Inferior parietal cortex (tissue), 1 donor: ENCODE results near the gene C13orf42.

Experiments
- DNase-seq: peaks from one replicate; pipeline ENCODE4 v3.0.0-alpha.2; 2016; ENCODE audit errors: extremely low spot score

C13orf42 gene

DNA sequence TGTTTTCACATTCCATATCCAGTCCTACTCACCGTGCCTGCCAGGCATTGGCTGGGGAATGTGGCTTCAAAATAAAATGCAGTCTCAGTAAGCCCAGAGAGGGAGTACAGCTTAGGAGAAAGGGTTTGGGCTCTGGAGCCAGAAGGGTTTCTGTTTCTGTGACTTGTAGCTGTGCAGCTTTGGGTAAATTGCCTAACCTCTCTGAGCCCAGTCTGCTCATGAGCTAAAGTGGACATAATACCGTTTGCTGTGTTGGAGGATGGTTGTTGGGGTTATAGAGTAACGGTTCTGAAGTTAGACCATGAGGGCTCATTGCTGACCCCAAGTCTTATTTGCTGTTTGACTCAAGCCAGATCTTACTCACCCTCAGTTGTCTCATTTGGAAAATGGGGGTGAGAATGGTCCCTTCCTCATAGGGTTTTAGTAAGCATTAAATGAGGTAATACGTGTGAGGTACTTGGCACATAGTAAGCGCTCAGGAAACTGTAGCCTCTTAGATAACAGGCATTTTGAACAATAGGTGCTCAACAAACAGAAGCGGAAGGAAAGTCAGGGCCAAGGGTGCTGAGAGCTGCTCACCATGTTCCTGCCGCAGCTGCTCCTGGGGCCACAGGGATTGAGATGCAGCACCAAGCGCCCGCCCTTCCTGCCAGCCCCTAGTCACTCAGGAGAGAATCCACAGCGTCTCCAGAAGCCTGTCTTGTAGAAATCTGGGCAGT lies 45.5 kb downstream of the C13orf42 start:
- DNase-seq = no peak

- no peak for DNase-seq
Measured at GRCh38 chr13:51064753-51065152, 46.3 kb downstream of the C13orf42 start.

DNA sequence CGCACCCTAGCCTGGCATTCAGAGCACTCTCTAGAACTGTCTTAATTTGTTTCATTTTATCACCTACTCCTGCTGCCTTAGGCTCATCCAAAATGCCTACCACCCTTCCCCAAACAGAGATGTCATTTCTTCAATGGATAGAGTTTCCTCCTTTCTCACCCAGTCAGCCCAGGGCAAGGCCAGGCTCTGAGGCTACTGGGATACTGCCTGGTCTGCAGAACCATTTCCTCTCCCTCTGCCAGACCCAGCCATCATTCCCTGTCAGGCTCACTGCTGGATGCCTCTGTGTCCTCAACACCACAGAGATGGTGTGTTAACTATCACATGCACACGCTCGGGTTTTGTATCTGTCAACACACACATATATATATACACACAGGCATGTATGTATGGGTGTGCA lies 47.2 kb downstream of the C13orf42 start:
- DNase-seq = no peak

- DNase-seq = no peak
Measured at GRCh38 chr13:51058461-51059167, 52.5 kb downstream of the C13orf42 start.

DNA sequence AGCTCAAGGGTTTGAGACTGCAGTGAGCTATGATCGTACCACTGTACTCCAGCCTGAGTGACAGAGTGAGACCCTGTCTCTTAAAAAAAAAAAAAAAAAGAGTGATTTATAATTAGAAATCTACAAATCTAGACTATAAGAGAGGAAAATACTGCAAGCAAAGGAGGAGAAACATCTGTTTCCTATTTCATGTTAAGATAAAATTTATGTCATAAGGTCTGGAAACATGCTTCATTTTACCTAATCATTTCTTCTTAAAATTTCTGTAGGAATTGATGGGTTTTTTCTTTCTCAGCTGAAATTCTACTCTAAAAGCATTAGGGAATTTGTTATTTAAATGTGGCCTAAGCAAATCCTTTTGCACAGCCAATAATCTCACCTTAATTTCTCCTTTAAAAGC lies 53.2 kb downstream of the C13orf42 start:
- DNase-seq = no peak

GRCh38 chr13:51057001-51057400 lies 54.1 kb downstream of the C13orf42 start:
- DNase-seq = no peak

DNA sequence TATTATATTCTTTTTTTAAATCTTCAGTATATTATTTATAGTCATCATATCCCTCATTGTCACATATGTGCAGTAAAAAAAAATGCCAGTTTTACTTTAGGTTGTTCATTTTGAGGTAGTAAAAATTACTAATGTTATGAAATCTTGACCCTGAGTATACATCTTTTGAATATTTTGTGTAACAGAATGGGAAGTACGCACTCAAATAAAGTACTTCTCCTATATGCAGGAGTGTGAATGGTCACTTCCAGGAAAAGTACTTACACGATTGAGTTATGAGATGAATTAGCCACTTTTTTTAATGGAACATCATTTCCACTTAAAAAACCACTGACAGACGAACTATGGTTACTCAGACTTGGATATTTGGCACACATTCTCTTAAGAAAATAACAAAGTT lies 58.5 kb downstream of the C13orf42 start:
- DNase-seq = no peak

DNA sequence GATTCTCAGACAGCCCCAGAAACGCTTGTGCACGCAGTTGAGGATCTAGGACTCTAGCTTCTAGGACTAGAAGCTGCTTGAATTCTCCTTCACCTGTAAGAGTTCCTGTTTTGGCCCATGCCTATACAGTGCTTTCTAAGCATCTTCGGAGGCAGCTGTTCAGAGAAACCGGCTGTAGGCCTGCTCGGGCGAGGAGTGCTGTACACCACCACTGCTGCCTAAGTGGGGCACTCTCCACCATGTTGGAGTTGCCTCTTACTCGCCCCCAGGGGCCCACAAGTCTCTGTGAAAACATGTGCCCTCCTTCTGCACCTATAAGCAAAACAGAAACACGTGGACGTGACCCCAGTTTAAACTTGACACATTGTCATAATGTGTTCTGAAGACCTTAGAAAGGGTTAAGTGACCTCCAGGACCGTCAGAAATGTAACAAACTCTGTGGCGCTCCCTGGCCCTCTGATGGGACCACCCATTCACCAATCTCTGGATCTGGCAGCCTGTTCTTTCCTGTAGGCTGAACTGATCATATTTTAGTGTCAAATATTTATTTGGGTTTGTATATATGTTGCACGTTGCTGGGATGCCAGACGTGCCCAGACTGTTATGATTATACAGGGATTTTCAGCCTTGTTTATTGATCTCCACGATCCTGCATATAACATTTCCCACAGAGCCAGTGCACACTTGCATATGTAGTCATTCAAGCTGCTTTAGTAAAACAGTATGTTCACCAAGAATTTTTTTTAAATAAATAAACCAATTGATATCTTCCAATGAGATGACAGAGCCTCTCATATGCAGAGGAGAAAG lies 60.8 kb downstream of the C13orf42 start:
- DNase-seq = no peak

DNA sequence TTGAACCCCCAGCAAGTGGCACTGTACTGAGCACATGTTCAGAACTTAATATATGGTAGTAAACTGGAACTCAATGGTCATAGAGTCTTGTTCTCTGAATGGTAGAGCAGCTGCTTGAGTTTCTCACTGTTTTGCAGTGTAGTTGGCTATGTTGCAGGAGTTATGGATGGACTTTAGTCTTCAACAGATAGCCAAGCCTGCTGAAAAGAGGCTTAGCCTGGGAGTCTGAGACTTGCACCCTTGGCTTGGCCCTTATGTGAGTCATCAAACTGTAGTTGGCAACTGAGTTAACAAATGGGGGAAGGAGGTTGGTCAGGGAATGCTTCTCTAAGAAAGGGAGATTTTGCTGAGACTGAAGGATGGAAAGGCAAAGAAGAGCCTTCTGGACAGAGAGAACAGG lies 62.5 kb downstream of the C13orf42 start:
- no peak for DNase-seq

- DNase-seq = no peak
Measured at GRCh38 chr13:51048166-51048461, 63.0 kb downstream of the C13orf42 start.

DNA sequence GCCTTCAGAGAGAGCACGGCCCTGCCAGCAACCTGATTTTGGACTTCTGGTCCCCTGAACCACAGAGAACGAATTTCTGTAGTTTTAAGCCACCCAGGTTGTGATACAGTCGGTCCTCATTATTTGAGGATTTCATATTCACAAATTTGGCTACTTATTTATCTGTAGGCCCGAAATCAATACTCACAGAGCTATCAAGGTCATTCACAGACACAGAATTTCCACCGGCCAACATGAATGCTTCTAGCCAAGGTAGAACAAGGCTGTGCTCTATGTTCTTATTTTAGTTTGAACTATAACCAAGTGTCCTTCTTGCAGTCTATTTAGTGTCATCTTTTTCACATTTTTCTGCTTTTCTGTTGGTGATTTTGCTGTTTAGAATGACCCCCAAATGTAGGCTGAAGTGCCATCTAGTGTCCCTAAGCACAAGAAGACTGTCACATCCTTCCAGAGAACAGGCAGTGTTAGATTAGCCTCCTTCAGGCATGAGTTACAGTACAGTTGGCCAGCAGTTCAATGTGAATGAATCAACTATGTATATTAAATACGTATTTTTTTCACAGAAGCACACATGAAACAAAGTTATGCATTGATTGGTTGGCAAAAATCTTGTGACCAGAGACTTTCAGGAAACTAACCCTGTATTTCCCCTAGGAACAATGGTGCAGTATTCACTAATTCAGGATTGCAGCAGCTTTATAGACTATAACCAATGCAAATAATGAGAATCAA lies 63.5 kb downstream of the C13orf42 start:
- no peak for DNase-seq

DNA sequence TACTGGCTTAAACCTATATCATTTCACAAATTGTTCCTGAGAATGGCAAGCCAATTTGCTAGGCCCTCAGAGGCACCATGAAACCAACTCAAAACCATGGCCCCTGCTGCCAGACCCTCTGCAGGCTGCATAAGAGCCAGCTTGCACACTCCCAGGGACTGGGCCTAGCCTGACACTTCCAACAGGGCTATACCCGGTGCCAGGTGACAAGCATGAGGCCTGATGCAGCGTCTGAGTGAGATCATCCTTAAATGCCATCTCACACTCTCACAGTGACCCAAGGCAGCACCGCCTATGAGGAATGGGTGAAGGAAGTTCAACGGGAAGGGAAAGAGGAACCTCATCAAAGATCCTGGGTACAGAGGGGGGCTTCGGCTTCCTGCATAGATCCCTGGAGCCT lies 65.6 kb downstream of the C13orf42 start:
- no peak for DNase-seq

DNA sequence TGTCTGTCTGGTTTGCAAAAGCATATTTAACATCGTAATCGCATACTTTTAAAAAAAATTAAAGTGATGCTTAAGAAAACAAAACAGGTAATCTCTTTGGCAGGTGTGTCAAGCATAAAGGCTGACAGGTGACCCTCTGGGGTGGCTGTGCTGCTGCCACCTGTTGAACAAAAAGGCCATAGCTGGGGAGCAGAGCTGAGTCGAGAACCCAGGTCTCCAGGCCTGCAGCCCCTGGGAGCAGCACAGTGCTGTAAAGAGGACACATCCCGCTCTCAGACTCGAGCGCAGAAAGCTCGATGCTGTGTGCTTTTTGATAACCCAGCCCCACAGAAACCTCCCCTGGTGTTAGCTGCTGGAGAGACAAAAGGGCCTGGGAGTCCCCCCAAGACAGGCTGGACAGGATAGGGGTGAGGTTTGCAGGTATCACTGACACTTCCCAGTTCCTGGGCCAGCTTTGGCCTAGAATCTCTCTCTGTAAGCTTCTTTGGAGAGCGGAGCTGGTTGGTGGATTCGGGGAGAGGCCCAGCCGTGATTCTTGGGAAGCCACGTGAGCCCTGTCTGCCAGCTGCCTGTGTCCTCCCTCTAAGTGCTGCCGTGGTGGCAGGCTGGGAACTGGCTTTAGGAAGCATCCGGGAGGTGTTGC lies 66.9 kb downstream of the C13orf42 start:
- DNase-seq = no peak

- DNase-seq = no peak
Measured at GRCh38 chr13:51043310-51043709, 67.8 kb downstream of the C13orf42 start.

- DNase-seq = no peak
Measured at GRCh38 chr13:51041710-51042109, 69.4 kb downstream of the C13orf42 start.

GRCh38 chr13:51041126-51041525 lies 69.9 kb downstream of the C13orf42 start:
- DNase-seq = peak; percentile 39

GRCh38 chr13:51040431-51040830 lies 70.6 kb downstream of the C13orf42 start:
- DNase-seq = no peak

DNA sequence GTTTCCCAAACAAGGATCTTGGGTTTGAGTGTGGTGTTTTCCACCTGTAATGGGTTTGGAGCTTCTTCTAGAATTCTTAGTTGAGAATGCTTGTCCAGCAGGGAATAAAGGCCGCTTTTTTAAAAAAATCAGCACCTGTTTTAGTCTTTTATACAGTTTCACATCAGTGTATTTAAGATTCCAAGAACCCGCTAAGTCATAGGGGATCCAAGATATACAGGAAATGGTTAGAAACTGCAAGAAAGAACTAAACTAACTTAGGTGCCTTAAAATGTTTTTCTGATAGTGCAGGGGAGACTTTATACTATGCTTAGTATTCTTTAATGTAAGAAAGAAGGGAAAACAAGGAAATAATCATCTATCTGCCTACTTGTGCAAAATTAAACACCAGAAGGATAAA lies 74.7 kb downstream of the C13orf42 start:
- no peak for DNase-seq

DNA sequence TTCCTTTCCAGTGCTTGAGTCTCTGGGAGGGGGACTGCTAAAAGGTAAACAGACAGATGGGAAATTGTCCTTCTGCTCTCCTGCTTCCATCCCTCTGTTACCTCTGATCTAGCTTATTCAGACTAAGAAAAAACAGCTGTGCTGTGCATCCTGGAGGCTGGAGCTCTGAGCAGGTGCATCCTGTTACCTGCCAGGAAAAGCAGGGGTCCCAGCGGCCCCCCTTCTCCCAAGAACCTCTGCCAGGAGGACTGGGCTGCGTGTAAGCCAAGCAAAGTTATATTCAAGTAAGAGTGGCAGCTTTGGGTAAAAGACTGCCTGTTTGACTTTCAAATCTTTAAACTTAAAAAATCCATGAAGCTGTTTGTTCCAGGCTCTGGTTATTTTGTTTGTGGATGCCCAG lies 75.1 kb downstream of the C13orf42 start:
- no peak for DNase-seq

DNA sequence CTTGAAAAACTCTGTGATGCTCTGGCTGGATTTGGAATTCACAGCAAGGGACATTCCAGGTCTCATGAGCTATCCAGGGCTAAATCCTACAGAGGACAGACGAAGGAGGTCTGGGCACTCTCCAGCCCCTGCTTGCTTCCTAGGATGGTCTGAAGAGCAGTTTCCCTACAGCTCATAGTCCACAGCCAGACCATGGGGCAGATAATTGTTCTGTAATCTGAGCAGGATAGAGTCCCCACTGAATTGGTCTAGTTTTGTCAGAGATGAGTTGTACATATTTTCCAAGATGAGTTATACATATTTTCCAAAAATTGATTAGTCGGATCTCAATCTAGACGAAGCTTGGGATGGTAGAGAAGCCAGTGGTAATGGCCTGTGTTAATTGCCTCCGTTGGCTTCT lies 75.6 kb downstream of the C13orf42 start:
- DNase-seq = no peak

DNA sequence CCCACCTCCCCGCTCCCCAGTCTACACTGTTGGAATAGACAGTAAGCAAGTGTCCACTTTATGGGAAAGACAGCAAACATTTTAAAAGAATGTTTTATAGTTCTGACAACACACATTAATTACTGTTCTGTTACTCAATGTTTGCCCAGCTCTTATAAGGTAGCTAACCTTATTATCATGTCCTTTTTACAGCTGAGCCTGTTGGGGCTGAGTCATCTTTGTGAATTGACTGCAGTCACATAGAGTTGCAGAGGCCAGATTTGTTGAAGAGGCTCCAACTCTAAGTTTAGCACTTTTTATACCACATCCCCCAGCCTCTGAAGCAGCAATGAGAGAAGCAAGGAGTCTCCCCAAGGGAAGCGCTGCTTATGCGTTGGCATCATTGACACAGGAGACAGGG lies 76.2 kb downstream of the C13orf42 start:
- no peak for DNase-seq
